HG03196 (cell line): ENCODE measurements around the gene PHLDB3.
"Not testable (repeated sequence)": the region's sequence is repeated elsewhere in the genome, so short reads cannot be mapped to it uniquely, and the experiment has no call there.

Experiments
- ATAC-seq: cut with Tn5 transposase; IDR thresholded peaks from one replicate; pipeline ENCODE4 v1.9.1; 2021; ENCODE audit not compliant: unreplicated experiment

The PHLDB3 gene

GRCh38 chr19:43504426-43505185 lies at the start of gene PHLDB3:
TSS of gene PHLDB3 (minus strand) at chr19:43504746. CDS start at chr19:43504118, 628 bp downstream.
- peak; percentile 19 for ATAC-seq

- ATAC-seq = no peak
Observed at GRCh38 chr19:43553656-43554055, 49.1 kb upstream of the PHLDB3 start.

GRCh38 chr19:43552616-43553015 lies 48.1 kb upstream of the PHLDB3 start:
- no peak for ATAC-seq

GRCh38 chr19:43552198-43552450 lies 47.6 kb upstream of the PHLDB3 start:
- ATAC-seq = no peak

GRCh38 chr19:43551399-43552197 lies 47.1 kb upstream of the PHLDB3 start:
- no peak for ATAC-seq

GRCh38 chr19:43548706-43549105 lies 44.2 kb upstream of the PHLDB3 start:
- ATAC-seq = no peak

GRCh38 chr19:43547926-43548325 lies 43.4 kb upstream of the PHLDB3 start:
- ATAC-seq = not testable (repeated sequence)

- ATAC-seq = no peak
Observed at GRCh38 chr19:43546581-43546980, 42.0 kb upstream of the PHLDB3 start.

GRCh38 chr19:43545981-43546380 lies 41.4 kb upstream of the PHLDB3 start:
- no peak for ATAC-seq

- ATAC-seq = no peak
Observed at GRCh38 chr19:43545276-43545675, 40.7 kb upstream of the PHLDB3 start.

- no peak for ATAC-seq
Observed at GRCh38 chr19:43544077-43544476, 39.5 kb upstream of the PHLDB3 start.

- ATAC-seq = no peak
Observed at GRCh38 chr19:43541920-43542650, 37.5 kb upstream of the PHLDB3 start.

GRCh38 chr19:43540381-43540780 lies 35.8 kb upstream of the PHLDB3 start:
- no peak for ATAC-seq

GRCh38 chr19:43538922-43539321 lies 34.4 kb upstream of the PHLDB3 start:
- ATAC-seq = no peak

- no peak for ATAC-seq
Observed at GRCh38 chr19:43534816-43535761, 30.5 kb upstream of the PHLDB3 start.

- ATAC-seq = no peak
Observed at GRCh38 chr19:43534305-43534815, 29.8 kb upstream of the PHLDB3 start.

GRCh38 chr19:43533546-43534304 lies 29.2 kb upstream of the PHLDB3 start:
- ATAC-seq = peak; percentile 52

GRCh38 chr19:43532962-43533545 lies 28.5 kb upstream of the PHLDB3 start, which contains the start of gene ZNF575:
TSS of gene ZNF575 (plus strand) at chr19:43533188. CDS start at chr19:43534423, 1,235 bp downstream.
- ATAC-seq = peak; percentile 51

GRCh38 chr19:43532571-43532961 lies 28.0 kb upstream of the PHLDB3 start:
- no peak for ATAC-seq
